GM20000 (cell line): Measurements from ENCODE around the gene LPAR6.

Experiments
- DNase-seq: peaks from one replicate; pipeline ENCODE4 v3.0.0; 2012; ENCODE audit warnings: low spot score
- CTCF ChIP-seq: IDR thresholded peaks from 2 replicates; pipeline ENCODE4 v1.5.1; 2012; ENCODE audit warnings: mild to moderate bottlenecking, control low read depth; ENCODE audit errors: extremely low read depth, missing control alignments

Gene LPAR6

GRCh38 chr13:48446464-48446863 lies 33.6 kb upstream of the LPAR6 start:
- DNase-seq = no peak
- TF ChIP-seq CTCF = no peak

- no peak for TF ChIP-seq CTCF
- DNase-seq = no peak
These were observed 30.7 kb upstream of the LPAR6 start for GRCh38 chr13:48443442-48444208.

- no peak for DNase-seq
- no peak for TF ChIP-seq CTCF
These were observed 24.5 kb upstream of the LPAR6 start for GRCh38 chr13:48437371-48437770.

- DNase-seq = no peak
- no peak for TF ChIP-seq CTCF
These were observed 23.9 kb upstream of the LPAR6 start for GRCh38 chr13:48436661-48437288.

GRCh38 chr13:48434200-48434599 lies 21.3 kb upstream of the LPAR6 start:
- TF ChIP-seq CTCF = no peak
- DNase-seq = no peak

GRCh38 chr13:48431987-48432615 lies 19.2 kb upstream of the LPAR6 start:
- TF ChIP-seq CTCF = no peak
- no peak for DNase-seq

GRCh38 chr13:48431431-48431830 lies 18.5 kb upstream of the LPAR6 start:
- no peak for DNase-seq
- no peak for TF ChIP-seq CTCF
